Kidney (tissue), 14 donors: ENCODE data around the gene ARFIP1. TPM values are rescaled to one million over a fixed set of nuclear protein-coding genes. Genes with fewer than 3 reads are reported as not detected.

Experiments used
- DNase-seq, 5 donors: peaks; one replicate each; pipeline ENCODE4 v3.0.0-alpha.2; 2013 to 2020
- FAIRE-seq: peaks from 2 replicates; lab custom pipeline; 2012; peaks lifted over from hg19 to GRCh38; lab: Jason Lieb, UNC
- H3K27ac ChIP-seq, 2 donors: one replicate each; pipeline ENCODE4 v1.7.0; 2013; ENCODE audit warnings: low read depth in 2 of 2, low read length in 2 of 2, inconsistent platforms in 1 of 2
- H3K27me3 ChIP-seq: one replicate; pipeline ENCODE4 v1.7.1; 2013; ENCODE audit warnings: low read length, inconsistent platforms; ENCODE audit not compliant: control insufficient read depth, insufficient read depth
- H3K36me3 ChIP-seq, 3 donors: one replicate each; pipeline versions ENCODE4 v1.7.0 to v1.7.1; 2013; ENCODE audit warnings: low read length in 3 of 3, control low read depth in 1 of 3, inconsistent platforms in 1 of 3; ENCODE audit not compliant: insufficient read depth in 3 of 3, control insufficient read depth in 2 of 3
- H3K4me1 ChIP-seq, 3 donors: one replicate each; pipeline versions ENCODE4 v1.7.0 to v1.7.1; 2013; ENCODE audit warnings: low read length in 3 of 3, inconsistent platforms in 1 of 3, low read depth in 1 of 3; ENCODE audit not compliant: control insufficient read depth in 2 of 3, insufficient read depth in 2 of 3
- H3K4me3 ChIP-seq, 3 donors: one replicate each; pipeline versions ENCODE4 v1.7.0 to v1.8.1; 2013; ENCODE audit warnings: low read length in 3 of 3, control low read depth in 1 of 3, inconsistent platforms in 1 of 3
- H3K9ac ChIP-seq, 3 donors: one replicate each; pipeline versions ENCODE4 v1.7.0 to v1.7.1; 2013; ENCODE audit warnings: low read length in 3 of 3, control low read depth in 1 of 3, inconsistent platforms in 1 of 3
- H3K9me3 ChIP-seq, 3 donors: one replicate each; pipeline versions ENCODE4 v1.7.0 to v1.7.1; 2013; ENCODE audit warnings: low read length in 3 of 3, control low read depth in 1 of 3, inconsistent platforms in 1 of 3; ENCODE audit not compliant: control insufficient read depth in 2 of 3, insufficient read depth in 1 of 3
- intact Hi-C: fragments of 100-400 bp; cut with DNase I; formaldehyde crosslinking; loops from one replicate; pipeline ENCODE4 v1.11.1; 2022
- polyA plus RNA-seq: library from polyadenylated mRNA; stranded (reverse); fragments of 350-450 nt; fragmentation: Illumina TruSeq; extraction: RNeasy Lipid Tissue Mini Kit (QIAGEN cat#74804); gene quantifications from one replicate; pipeline ENCODE4 v1.2.3, GENCODE V29; 2014; ENCODE audit warnings: low read depth, low replicate concordance; ENCODE audit not compliant: insufficient read depth
- total RNA-seq: library from RNA; stranded (reverse); fragmentation: NEBNext Ultra II Directional; extraction: Animal tissue kit (Norgen Biotek cat#: 25700); gene quantifications from one replicate; pipeline ENCODE4 v1.2.1, GENCODE V29; 2021
- TF ChIP-seq, protein P1 (sequence below): IDR thresholded peaks from 3 replicates; pipeline ENCODE4 v1.5.1; 2012; ENCODE audit warnings: mild to moderate bottlenecking, moderate library complexity, borderline replicate concordance; ENCODE audit not compliant: insufficient read depth; ENCODE audit errors: extremely low read depth
- donor health status: control.
- donor health status: control.
- donor health status: control.
- donor health status: control.
- donor health status: control.
- donor health status: DM: yes; HTN: yes; CAD: no.
- donor health status: Normal renal cell carcinoma (clear cell type).

Gene ARFIP1
- total and polyA plus RNA-seq, 2 donors from 2014 or later, result 23.2 to 39.1 TPM

DNA sequence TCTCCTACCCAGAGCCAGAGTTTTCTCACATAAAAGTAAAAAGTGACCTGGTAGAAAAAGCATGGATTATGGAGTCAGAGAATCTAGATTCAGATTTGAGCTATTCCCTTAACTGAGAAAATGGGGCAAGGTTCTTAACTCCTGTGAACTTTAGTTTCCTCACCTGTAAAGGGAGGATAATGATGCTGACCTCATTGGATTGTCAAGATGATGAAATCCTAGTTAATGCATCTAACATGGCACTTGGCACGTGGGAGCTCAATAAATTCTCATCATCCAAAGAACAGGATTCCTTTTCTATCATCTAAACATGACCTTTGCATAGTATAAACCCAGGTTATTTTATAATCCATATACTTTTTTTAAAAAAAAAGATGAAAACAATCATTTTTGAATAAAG is 175.0 kb downstream of the ARFIP1 start:
- FAIRE-seq, result no peak
- no peak for DNase-seq
- H3K27me3 ChIP-seq, result no peaks in the 10 kb centered on the region
- no peaks in the 10 kb centered on the region for H3K9me3 ChIP-seq
- H3K27ac ChIP-seq, result no peak overlapping the region
- intact Hi-C loops, result no loop called here
- H3K36me3 ChIP-seq, result no peaks in the 10 kb centered on the region
- TF ChIP-seq, protein P1, sequence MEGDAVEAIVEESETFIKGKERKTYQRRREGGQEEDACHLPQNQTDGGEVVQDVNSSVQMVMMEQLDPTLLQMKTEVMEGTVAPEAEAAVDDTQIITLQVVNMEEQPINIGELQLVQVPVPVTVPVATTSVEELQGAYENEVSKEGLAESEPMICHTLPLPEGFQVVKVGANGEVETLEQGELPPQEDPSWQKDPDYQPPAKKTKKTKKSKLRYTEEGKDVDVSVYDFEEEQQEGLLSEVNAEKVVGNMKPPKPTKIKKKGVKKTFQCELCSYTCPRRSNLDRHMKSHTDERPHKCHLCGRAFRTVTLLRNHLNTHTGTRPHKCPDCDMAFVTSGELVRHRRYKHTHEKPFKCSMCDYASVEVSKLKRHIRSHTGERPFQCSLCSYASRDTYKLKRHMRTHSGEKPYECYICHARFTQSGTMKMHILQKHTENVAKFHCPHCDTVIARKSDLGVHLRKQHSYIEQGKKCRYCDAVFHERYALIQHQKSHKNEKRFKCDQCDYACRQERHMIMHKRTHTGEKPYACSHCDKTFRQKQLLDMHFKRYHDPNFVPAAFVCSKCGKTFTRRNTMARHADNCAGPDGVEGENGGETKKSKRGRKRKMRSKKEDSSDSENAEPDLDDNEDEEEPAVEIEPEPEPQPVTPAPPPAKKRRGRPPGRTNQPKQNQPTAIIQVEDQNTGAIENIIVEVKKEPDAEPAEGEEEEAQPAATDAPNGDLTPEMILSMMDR, result no peak
- no peak overlapping the region for H3K9ac ChIP-seq
- peaks cover 0 to 20% (median 13%) of the 10 kb centered on the region in 3 donors for H3K4me1 ChIP-seq
- H3K4me3 ChIP-seq, result no peak overlapping the region

DNA sequence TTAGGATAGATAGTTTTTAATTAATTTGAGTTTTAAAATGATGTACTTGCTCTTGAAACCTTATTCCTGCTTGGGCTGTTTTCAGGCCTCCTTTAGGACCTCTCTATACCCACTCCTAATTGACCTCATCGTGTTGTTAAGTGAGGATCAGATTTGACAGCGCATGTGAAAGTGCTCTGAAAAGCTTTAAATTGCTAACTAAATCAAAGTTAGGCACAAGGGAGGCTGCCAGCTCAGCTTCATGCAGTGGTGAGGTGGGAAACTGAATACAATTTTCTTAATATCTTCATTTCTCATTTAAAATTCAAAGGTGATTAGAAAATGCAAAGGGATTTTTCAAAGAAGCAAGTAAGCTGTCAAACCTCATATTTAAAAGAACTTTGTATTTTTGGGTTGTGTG is 176.4 kb downstream of the ARFIP1 start:
- TF ChIP-seq, protein P1, result no peak
- H3K27ac ChIP-seq, result no peak overlapping the region
- no peaks in the 10 kb centered on the region for H3K36me3 ChIP-seq
- FAIRE-seq (no peak), DNase-seq (no peak)
- H3K4me1 ChIP-seq, result peaks cover 0 to 16% (median 11%) of the 10 kb centered on the region in 3 donors
- H3K9me3 ChIP-seq, result no peaks in the 10 kb centered on the region
- H3K9ac ChIP-seq, result no peak overlapping the region
- no peak overlapping the region for H3K4me3 ChIP-seq
- intact Hi-C loops, result no loop called here
- no peaks in the 10 kb centered on the region for H3K27me3 ChIP-seq

DNA sequence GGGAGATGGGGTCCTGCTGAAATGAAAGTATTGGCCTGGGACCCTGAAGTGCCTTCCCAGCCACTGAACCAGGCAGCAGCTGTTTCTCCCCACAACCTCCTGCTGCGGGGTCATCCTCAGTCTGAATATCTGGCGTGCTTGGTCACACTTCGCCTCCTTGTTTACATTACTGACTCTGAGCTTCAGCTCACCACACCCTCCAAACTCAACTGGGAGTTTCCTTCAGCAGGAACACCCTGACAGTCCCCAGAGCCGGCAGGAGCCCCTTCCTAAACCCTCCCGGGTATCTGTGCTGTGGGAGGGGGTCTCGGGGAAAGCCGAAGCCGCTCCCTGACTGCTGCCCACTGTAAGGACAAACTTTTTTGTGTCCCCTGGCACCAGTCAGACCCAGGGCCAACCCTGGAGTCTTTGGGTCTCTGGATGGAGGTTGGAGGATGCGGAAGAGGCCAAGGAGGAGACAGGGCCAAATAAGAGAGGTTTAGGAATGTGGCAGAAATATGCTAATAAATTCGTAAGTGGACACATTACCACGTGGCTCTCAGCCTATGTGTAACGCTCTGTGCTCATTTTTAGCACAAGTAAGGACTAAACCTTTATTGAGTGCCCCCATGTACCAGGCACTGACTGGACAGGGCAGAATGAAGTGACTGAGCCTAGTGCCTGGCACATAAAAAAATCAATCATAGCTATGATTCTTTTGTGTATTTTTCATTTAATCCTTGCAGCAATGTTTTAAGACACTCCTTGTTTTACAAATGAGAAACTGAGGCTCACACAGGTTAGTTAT is 177.1 kb downstream of the ARFIP1 start:
- H3K27ac ChIP-seq, result peak overlapping the region; percentile 57 to 59
- DNase-seq, result peak in 4 of 5 donors; percentile 67 to 85 (median 74)
- no peaks in the 10 kb centered on the region for H3K36me3 ChIP-seq
- H3K9ac ChIP-seq, result no peak overlapping the region
- H3K4me1 ChIP-seq, result peaks cover 0 to 14% (median 11%) of the 10 kb centered on the region in 3 donors
- H3K9me3 ChIP-seq, result no peaks in the 10 kb centered on the region
- H3K27me3 ChIP-seq, result no peaks in the 10 kb centered on the region
- TF ChIP-seq, protein P1, result no peak
- no peak overlapping the region for H3K4me3 ChIP-seq
- intact Hi-C loops, result no loop called here
- no peak for FAIRE-seq
